RCC 7860 (cell line): ENCODE data around the gene WIPF1.

ENCODE experiments used
- DNase-seq: peaks from one replicate; pipeline ENCODE4 v3.0.0-alpha.2; 2015; ENCODE audit warnings: low spot score
- FAIRE-seq: peaks from 2 replicates; lab custom pipeline; 2012; peaks lifted over from hg19 to GRCh38; lab: Jason Lieb, UNC

The WIPF1 gene, protein sequence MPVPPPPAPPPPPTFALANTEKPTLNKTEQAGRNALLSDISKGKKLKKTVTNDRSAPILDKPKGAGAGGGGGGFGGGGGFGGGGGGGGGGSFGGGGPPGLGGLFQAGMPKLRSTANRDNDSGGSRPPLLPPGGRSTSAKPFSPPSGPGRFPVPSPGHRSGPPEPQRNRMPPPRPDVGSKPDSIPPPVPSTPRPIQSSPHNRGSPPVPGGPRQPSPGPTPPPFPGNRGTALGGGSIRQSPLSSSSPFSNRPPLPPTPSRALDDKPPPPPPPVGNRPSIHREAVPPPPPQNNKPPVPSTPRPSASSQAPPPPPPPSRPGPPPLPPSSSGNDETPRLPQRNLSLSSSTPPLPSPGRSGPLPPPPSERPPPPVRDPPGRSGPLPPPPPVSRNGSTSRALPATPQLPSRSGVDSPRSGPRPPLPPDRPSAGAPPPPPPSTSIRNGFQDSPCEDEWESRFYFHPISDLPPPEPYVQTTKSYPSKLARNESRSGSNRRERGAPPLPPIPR

DNA sequence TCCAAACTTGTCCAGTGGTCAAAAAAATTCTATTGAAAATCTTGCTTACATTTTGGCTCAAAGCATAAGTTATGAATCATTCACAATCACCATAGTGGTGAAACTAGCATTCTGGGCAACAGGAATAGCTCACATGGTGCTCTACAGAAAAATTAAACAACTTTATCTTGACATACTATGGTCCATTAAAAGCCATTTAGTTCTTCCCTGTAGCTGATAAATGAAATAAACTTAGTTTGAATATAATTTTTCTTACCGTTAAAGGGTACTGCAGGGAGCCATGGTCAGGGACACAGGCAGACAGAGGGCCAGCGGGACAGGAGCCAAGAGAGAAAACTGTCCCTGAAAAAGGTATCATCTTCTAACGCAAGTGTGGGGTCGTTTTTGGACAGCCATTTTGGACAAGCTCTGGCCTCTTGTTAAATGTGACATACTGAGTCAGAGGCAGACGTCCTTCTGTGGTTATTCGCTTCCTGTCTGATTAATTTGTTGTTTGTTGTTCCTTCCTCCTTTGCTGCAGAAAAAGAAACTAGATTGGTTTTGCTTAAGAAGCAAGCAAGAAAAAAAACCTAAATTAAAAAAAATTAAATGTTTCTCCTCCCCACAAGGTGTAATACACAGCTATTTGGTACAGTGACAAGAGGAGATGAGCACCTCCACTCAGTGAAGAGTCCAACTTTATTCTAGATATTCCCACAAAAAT is at the start of gene WIPF1:
TSS of gene WIPF1 (minus strand) at position 460 of the 703 bp plus-strand sequence. CDS start 12,231 bp downstream, outside the sequence.
- DNase-seq (no peak), FAIRE-seq (no peak)

DNA sequence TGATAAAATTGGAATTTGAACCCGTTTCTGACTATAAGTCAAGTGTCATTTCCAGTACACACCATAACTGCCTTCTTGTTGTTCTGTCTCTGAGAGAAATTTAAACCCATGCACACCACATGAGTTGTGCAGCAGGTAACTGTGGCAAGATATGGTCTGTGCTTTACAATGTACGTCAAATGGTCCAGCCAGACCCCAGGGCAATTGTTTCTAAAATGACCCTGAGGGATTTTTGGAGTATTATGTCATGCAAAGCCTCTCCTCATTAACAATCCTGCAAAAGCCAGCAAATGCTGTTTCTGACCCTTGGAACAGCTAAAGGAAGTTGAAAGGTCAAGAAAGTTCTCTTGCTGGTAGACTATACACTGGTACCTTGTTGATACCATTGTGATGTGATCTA is 47.7 kb upstream of the WIPF1 start:
- DNase-seq (no peak), FAIRE-seq (no peak)

DNA sequence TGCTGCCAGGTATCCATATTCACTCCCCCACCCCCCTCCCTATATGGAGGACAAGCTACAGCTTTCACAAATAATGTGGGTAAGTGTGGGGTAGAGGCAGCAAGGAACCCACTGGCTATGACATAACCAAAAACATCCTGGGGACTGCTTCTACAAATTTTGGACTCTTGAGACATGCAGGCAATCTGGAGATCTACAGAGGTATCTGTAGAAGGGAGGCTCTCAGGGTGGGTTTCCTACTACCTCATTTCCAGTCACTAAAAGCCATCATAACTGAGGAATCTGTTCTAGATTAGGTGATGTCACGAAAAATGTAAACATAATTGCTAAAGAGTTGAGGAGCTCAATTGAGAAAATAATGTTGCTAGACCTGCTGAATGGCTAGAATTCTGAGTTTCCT is 46.8 kb upstream of the WIPF1 start:
- no peak for FAIRE-seq
- no peak for DNase-seq

DNA sequence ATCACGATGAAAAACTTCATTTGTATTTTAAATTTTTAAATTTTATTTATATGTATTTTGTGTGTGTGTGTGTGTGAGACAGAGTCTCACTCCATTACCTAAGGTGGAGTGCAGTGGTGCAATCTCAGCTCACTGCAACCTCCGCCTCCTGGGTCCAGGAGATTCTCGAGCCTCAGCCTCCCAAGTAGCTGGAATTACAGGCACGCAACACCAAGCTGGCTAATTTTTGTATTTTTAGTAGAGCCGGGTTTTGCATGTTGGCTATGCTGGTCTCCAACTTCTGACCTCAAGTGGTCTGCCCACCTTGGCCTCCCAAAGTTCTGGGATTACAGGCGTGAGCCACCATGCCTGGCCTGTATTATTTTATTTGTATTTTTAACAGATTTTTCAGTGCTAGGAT is 45.8 kb upstream of the WIPF1 start:
- FAIRE-seq (no peak), DNase-seq (no peak)

DNA sequence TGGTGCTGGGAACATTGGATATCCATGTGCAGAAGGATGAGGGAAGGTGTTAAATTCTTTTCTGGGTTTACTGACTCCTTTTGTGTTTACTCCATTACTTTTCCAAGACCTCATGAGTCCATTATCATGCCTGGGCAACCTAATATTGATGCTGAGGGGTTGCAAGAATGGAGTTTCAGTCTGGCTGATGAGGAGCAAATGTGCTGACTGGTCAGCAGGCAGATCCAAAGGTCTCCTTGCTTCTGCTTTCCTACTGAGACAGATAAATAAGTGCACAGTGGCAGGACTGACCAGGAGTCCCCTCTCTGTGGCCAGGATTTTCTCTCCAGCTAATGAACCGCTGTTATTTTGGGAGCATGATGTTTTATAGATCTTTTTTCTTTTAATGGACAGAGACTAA is 43.6 kb upstream of the WIPF1 start:
- DNase-seq (no peak), FAIRE-seq (no peak)

DNA sequence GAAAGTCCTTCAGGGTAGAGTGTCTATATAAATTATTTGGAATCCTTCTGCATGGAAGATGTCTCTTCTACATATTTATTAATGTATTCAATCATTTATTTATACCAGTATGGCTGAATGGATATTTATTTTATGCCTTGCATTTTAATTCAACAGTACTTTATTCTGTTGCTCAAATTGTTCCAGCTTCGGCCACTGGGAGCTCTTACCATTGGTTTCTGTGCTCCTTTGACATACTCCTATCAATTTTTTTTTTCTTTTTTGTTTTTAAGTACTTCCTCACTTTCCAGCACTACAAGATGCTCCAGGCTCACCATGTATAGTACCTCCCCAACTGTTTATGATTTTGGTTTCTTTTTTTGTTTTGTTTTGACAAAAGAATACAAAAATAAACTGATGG is 39.4 kb upstream of the WIPF1 start:
- FAIRE-seq (no peak), DNase-seq (no peak)

DNA sequence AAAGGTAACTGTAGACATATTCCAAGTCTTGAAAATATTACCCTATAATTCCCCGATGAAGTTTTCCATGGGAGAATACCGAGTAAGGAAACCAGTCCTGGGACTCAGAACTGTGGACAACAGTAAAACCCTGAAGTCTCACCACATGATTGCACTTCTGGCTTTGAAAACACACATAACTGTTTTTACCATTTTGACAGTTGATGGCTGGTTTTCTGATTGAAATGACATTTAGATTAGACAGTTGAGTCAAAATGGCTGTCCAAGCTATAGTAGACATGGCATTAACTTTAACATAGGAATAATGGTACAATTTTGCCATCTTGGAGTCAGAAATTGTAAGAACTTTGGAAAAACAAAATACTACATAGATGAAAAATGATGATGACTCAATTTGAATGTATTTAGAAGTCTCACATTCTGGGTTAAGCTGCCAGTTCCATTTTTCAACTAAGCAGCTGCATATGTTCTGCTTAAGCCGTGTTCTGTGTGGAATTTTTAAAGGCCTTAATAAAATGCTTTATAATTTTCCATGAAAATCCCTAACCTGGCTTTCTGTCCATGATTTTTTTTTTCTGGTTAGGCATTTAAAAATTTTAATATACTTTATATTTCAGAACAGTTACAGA is 38.3 kb upstream of the WIPF1 start:
- no peak for FAIRE-seq

DNA sequence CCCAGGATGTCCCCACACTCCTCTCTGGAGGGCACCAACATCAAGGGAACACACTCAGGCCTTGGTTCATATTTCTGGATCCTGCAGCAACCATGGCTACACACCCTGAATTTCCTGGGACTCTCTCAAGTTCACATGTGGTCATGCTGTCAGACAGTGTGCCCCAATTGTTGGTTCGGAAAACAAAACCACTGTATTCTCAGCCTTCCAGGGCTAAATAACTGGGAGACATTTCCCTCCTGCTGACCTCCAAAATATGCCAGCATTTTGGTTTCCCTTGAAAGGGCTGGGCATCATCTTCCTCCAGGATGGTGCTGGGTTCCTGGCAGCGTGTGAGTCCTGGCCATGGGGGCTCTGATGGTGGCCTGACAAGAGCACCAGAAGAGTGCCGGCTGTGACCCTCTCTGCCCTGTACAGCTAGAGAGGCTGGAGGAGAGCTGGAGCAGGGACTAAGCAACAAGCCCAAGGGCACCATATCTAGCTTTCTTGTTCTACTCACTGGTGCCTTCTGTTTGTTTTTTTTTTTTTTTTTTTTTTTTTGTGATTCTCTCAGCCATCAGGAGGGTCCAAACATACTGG is 37.5 kb upstream of the WIPF1 start:
- FAIRE-seq (no peak), DNase-seq (no peak)

More for the DNA sequence above, 38.3 kb upstream of the WIPF1 start:
- no peak for DNase-seq

DNA sequence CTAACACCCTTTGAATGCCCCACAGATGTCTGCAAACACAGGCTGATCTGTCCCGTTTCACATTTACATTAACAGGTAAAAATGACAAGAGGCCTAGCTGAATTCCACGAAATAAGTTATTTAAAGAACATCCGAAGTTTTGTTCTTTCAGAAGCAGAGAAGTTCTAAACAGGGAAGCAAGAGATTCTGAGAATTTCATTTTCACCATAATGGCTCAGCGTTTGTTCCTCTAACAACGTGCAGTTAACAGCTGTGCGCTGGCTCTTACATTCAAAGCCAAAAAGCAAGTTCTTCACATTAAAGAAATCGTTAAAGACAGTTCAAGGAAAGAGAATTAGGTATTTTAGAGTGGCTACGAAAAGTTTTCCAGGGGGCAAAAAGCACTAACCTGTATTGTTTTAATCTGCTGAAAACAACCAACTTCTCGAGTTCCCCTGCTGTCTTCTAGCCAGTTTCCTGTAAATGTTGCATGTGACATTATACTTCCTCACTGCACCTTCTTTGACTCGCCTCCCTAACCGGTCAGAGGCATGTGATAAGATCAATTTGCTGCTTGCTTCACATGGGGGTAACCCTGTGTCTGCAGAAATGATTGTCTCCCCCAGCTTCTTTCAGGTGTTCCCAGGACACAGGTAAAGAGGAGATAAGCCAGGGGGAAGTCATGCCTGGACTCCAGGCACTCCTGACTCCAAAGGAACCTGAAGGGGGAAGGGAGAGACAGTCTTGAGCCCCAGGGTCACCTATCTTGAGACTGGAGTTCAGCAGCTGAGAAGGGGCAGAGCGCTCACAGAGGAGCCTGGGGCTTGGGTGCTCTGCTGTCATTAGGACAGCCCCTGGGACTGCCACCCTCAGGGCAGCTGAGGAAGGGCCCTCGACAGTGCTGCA is 36.8 kb upstream of the WIPF1 start:
- DNase-seq (no peak), FAIRE-seq (no peak)

DNA sequence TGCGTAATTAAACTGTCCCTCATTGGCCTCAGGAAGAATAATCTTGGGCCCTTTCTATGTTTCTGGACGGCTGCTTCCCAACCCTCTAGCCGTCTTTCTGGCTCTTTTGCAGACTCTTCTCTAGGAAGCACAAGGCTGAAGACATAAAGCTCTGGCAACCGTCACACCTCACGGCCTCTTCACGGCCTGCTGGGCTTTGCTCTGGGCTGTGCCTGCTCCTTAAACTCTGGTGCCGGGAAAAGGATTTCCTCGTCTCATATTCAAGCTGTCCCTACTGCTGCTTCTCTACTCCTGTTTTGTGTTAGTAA is 36.0 kb upstream of the WIPF1 start:
- DNase-seq (peak; percentile 20), FAIRE-seq (peak; percentile 77)

DNA sequence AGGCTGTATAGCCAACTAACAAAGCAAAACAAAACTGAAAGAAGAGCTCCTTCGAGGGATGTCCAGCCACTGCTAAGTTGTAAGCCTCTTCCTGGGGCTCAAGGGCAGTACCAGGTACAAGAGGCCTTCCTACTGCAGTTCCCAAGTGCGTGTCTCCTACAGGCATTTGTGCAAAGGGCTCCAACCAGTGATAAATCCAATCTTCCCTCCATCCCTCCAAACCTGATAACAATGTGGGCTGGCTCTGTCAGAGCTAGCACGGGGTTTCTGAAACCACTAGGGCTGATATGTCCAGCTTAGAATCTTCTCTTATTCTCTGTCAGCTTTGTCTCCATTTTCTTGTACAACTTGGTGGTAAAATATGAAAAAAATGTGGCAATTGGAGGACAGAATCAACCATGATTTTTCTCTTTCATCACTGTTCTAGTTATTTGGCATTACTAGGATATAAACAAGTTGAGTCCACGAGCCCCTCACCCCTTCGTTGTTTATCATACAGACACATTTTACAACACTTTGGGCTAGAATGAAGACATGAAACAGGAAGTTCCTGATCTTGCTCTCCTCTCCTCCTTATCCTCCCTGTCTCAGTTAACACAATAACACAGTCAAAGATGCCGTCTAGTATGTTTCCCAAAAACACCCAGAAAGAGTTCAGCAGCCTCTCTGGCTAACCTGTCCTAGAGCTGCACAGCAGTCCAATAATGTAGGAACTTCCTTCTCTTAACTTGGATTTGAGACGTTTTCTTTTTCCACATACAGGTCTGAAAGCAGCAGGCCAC is 35.4 kb upstream of the WIPF1 start:
- DNase-seq (no peak), FAIRE-seq (no peak)

DNA sequence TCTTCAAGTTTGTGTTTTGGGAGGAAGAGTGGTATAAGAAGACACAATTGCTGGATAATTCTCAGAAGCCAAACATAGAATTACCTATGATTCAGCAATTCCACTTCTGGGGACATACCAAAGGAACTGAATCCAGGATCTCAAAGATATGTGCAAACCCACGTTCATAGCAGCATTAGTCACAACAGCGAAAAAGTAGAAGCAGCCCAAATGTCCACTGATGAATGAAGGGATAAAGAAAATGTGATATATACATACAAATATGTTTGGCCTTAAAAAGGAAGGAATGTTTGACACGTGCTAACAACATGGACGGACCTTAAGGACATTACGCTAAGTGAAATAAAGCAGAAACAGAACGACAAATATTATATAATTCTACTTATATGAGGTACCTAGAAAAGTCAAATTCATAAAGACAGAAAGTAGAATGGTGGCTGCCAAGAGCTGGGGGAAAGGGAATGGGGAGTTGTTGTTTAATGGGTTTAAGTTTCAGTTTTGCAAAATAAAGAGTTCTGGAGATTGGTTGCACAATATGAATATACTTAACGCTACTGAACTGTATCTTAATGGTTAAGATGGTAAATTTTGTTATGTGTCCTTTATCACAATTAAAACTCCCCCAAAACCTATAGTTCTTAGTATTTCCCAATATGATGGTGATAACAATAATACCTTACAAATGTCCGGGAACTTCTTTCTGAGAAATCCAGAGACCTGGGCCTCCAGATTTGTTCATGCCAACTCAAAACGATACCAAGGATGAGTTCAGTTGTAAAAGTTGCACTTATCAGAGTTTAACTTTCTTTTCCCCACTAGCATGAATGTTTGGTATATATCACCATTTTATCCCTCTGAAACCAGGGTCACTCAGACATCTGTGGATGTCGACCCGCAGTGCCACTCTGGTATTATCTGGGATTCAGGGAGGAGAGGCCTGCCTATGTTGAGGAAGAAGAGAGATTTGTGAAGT is 33.7 kb upstream of the WIPF1 start:
- DNase-seq (peak; percentile 8), FAIRE-seq (no peak)

DNA sequence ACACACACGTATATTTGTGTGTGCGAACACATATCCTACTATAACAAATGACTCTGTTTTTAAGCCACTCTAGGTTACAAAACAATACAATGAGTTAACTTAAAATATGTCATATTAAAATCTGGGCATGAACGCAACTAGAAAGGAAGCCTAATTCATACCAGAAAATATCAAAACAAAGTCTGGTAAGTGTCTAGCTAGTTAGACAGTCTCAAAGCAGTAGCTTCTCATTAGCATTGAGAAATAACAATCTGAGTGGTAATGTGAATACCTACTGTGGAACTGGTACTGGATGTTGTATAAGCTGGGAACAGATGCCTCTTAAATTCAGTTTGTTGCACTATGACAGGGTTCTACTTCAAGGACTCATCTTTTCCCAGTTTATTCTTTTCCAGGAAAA is 32.5 kb upstream of the WIPF1 start:
- FAIRE-seq (no peak), DNase-seq (no peak)

DNA sequence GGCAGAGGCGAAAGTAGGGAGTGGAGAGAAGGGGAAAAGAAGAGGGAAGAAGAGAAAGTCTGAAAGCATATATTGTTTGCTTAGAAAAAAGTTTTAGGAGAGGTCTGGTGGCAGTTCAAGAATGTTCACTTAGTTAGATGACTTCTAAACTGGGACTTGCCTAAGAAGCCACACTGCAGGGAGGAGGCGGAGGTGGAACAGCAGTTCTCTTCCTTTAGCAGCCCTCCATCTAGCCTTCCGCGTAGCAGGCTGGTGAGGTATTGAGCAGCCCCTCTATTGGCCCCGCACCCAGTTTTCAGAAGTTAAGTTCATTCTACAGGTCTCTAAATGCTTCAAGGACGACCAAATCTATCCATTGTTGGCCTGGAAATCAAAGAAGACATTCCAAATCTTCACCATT is 31.9 kb upstream of the WIPF1 start:
- no peak for DNase-seq
- no peak for FAIRE-seq

DNA sequence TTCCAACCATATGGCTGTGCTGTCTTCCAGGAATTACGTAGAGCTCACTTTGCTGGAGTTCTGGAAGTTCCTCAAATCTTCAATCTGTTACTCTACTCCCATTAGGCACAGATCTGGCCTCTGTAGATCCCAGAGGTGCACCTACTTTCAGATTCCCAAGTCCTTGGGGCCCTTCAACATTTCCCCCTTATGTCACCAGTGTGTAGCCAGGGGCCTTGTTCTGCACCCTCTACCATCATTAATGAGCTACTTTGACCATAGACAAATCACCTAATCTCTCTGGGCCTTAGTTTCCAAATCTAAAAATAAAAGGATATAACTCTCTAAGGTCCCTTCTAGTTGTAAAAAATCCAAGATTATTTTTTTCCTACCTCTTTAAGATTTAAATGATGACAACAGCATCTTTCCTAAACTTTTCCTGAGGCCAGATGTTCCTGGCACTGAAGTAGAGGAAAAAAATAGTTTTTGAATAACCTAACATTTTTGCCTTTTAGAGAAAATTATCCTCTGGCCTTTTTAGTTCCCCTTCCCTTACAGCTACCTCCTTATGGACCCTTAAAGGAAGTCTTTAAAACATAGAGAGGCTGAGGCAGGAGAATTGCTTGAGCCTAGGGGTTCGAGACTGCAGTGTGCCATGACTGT is 31.0 kb upstream of the WIPF1 start:
- DNase-seq: no peak
- FAIRE-seq: no peak

DNA sequence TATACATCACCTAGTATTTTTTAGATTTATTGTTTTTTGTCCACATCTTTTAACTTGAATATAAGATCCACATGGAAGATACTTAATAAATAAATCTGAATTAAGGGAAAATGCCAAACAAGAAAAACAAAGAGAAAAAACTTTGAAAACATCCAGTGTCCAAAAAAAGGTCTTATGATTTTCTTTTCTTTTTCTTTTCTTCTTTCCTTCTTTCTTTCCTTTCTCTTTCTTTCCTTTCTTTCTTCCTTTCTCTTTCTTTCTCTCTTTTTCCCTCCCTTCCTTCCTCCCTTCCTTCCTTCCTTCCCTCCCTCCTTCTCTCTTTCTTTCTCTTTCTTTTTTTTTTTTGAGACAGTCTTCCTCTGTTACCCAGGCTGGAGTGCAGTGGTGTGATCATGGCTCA is 29.6 kb upstream of the WIPF1 start:
- FAIRE-seq (no peak), DNase-seq (no peak)

DNA sequence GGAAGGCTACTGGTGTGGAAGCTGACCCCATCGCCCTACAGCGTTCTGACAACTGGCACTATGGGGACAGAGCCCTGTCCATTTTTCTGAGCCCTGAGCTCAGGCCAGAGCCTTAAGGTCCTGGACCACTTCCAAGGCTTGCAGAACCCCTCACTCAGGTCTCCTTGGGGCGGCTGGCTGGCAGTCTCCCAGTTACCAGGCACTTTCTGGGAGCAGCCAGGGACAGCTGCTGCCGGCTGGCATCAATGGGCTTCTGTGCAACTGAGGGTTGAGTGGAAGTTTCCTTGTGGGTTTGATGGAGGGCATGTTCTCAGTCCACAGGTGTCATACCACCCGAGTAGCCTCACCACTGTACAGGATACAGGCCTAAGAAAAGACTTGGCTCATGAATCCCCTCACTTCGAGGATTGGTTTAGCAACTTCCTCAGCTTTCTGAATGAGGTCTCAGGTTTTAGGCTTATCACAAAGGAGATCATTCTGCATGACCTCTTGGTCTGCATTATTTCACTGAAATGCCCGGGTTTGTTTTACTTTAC is 27.4 kb upstream of the WIPF1 start:
- FAIRE-seq: no peak
- no peak for DNase-seq

DNA sequence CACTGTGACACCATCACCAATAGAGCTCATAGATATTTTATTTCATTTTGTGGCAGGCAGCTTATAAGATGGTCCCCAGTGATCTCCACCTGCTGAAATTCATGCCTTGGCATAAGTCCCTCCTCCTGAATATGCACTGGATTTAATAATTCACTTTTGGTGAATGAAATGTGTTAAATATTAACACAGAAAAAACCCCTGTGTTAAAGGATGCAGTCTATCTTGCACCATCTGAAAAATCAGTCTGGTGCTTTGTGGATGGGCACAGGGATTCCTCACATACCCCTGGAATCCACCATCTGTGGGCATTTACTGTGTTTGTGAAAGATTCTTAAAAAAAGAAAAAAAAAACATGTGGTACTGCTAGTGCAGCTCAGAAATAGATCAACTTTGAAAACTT is 26.1 kb upstream of the WIPF1 start:
- FAIRE-seq (peak; percentile 69), DNase-seq (peak; percentile 22)
